Mesenchymal stem cell (in vitro differentiated cells and primary cell): ENCODE data around the gene YIPF1.
"Not testable (repeated sequence)": the region's sequence is repeated elsewhere in the genome, so short reads cannot be mapped to it uniquely, and the experiment has no call there.

Experiments
- DNase-seq: peaks from one replicate; pipeline ENCODE4 v3.0.0-alpha.2; 2013
- H2AFZ ChIP-seq: one replicate; pipeline ENCODE4 v1.6.1; 2013; ENCODE audit warnings: low read depth, mild to moderate bottlenecking, control low read depth, inconsistent platforms, low read length, moderate library complexity
- H2AK5ac ChIP-seq: 2 replicates; pipeline ENCODE4 v1.6.1; 2013; ENCODE audit warnings: low read length, moderate library complexity, mild to moderate bottlenecking, inconsistent platforms; ENCODE audit not compliant: severe bottlenecking
- H2BK120ac ChIP-seq: one replicate; pipeline ENCODE4 v1.6.1; 2013; ENCODE audit warnings: low read depth, mild to moderate bottlenecking, inconsistent platforms, low read length, moderate library complexity
- H2BK12ac ChIP-seq, 2 experiments: one replicate each; pipeline ENCODE4 v1.6.1; 2013; ENCODE audit warnings: inconsistent platforms in 2 of 2, low read length in 2 of 2, mild to moderate bottlenecking in 2 of 2, moderate library complexity in 2 of 2, control low read depth in 1 of 2
- H2BK15ac ChIP-seq: one replicate; pipeline ENCODE4 v1.6.1; 2013; ENCODE audit warnings: mild to moderate bottlenecking, low read depth, inconsistent platforms; ENCODE audit not compliant: poor library complexity, severe bottlenecking
- H2BK5ac ChIP-seq: 2 replicates; pipeline ENCODE4 v1.6.1; 2013; ENCODE audit warnings: low read depth, mild to moderate bottlenecking, low read length, control low read depth, inconsistent platforms; ENCODE audit not compliant: poor library complexity, severe bottlenecking
- H3K14ac ChIP-seq, 2 experiments: one replicate each; pipeline ENCODE4 v1.6.1; 2013; ENCODE audit warnings: inconsistent platforms in 2 of 2, low read length in 2 of 2, control low read depth in 1 of 2, mild to moderate bottlenecking in 1 of 2, moderate library complexity in 1 of 2
- H3K18ac ChIP-seq, 2 experiments: one replicate each; pipeline ENCODE4 v1.6.1; 2013; ENCODE audit warnings: inconsistent platforms in 2 of 2, low read length in 2 of 2, control low read depth in 1 of 2, low read depth in 1 of 2, mild to moderate bottlenecking in 1 of 2
- H3K23ac ChIP-seq, 2 experiments: one replicate each; pipeline ENCODE4 v1.6.1; 2013; ENCODE audit warnings: inconsistent platforms in 2 of 2, low read length in 2 of 2, mild to moderate bottlenecking in 2 of 2, moderate library complexity in 2 of 2, control low read depth in 1 of 2
- H3K27ac ChIP-seq: 2 replicates; pipeline ENCODE4 v1.5.1; 2013; ENCODE audit warnings: mild to moderate bottlenecking, moderate library complexity, low read length, control low read depth, inconsistent platforms; ENCODE audit not compliant: poor library complexity, severe bottlenecking
- H3K27me3 ChIP-seq, 2 experiments: 2 replicates each; pipeline versions ENCODE4 v1.6.1 to v1.7.0; 2013; ENCODE audit warnings: low read length in 2 of 2, mild to moderate bottlenecking in 2 of 2, moderate library complexity in 2 of 2, control low read depth in 1 of 2, inconsistent platforms in 1 of 2; ENCODE audit not compliant: control insufficient read depth in 1 of 2, insufficient read depth in 1 of 2
- H3K36me3 ChIP-seq, 2 experiments: 2 replicates each; pipeline versions ENCODE4 v1.6.1 to v1.7.0; 2013; ENCODE audit warnings: low read length in 2 of 2, control low read depth in 1 of 2, inconsistent platforms in 1 of 2, low read depth in 1 of 2, mild to moderate bottlenecking in 1 of 2; ENCODE audit not compliant: insufficient read depth in 2 of 2, control insufficient read depth in 1 of 2
- H3K4ac ChIP-seq, 2 experiments: one replicate each; pipeline ENCODE4 v1.6.1; 2013; ENCODE audit warnings: inconsistent platforms in 2 of 2, low read length in 2 of 2, mild to moderate bottlenecking in 2 of 2, moderate library complexity in 2 of 2, control low read depth in 1 of 2, low read depth in 1 of 2
- H3K4me1 ChIP-seq: 2 replicates; pipeline ENCODE4 v1.6.1; 2013; ENCODE audit warnings: low read depth, low read length, control low read depth; ENCODE audit not compliant: control insufficient read depth, insufficient read depth
- H3K4me2 ChIP-seq: 2 replicates; pipeline ENCODE4 v1.6.1; 2013; ENCODE audit warnings: low read length, mild to moderate bottlenecking, inconsistent platforms; ENCODE audit not compliant: poor library complexity, severe bottlenecking
- H3K4me3 ChIP-seq, 2 experiments: 2 replicates each; pipeline versions ENCODE4 v1.5.1 to v1.7.0; 2013; ENCODE audit warnings: low read length in 2 of 2, mild to moderate bottlenecking in 2 of 2, control low read depth in 1 of 2, low read depth in 1 of 2; ENCODE audit not compliant: insufficient read depth in 1 of 2
- H3K79me1 ChIP-seq: replicated peaks from 2 replicates; pipeline ENCODE4 v1.6.1; 2013; ENCODE audit warnings: mild to moderate bottlenecking, control low read depth, low read length, inconsistent platforms; ENCODE audit not compliant: poor library complexity, severe bottlenecking
- H3K9ac ChIP-seq: 2 replicates; pipeline ENCODE4 v1.7.0; 2013; ENCODE audit warnings: mild to moderate bottlenecking, low read length, moderate library complexity
- H3K9me3 ChIP-seq: 2 replicates; pipeline ENCODE4 v1.7.0; 2013; ENCODE audit warnings: mild to moderate bottlenecking, low read length; ENCODE audit not compliant: control insufficient read depth
- H4K8ac ChIP-seq: one replicate; pipeline ENCODE4 v1.6.1; 2013; ENCODE audit warnings: inconsistent platforms, mild to moderate bottlenecking, low read length, moderate library complexity
- H4K91ac ChIP-seq: one replicate; pipeline ENCODE4 v1.6.1; 2013; ENCODE audit warnings: mild to moderate bottlenecking, low read length, inconsistent platforms
- WGBS: methylation state at CpG from one replicate; pipeline ENCODE4 v1.1.7; 2013; ENCODE audit warnings: mixed read lengths; 5-methylcytosine and 5-hydroxymethylcytosine counted together

The YIPF1 gene

GRCh38 chr1:53819387-53819786 lies 70.2 kb downstream of the YIPF1 start:
- Histone ChIP-seq H3K27ac (no peak overlapping the region), H3K14ac (no peak overlapping the region), H3K4me1 (no peaks in the 10 kb centered on the region), H3K9me3 (no peaks in the 10 kb centered on the region), H4K91ac (no peak overlapping the region), H3K18ac (no peak overlapping the region), H2AK5ac (no peak overlapping the region), H3K79me1 (peaks cover 5% of the 10 kb centered on the region), H2BK12ac (no peak overlapping the region), H3K4me2 (no peak overlapping the region), H3K4ac (no peak overlapping the region), H3K9ac (no peak overlapping the region), H4K8ac (no peak overlapping the region), H3K36me3 (peaks cover 1 to 30% of the 10 kb centered on the region in 2 experiments), H2BK5ac (no peak overlapping the region), H3K23ac (no peak overlapping the region), H2BK120ac (no peak overlapping the region), H2AFZ (no peak overlapping the region), H3K4me3 (no peak overlapping the region), H3K27me3 (no peaks in the 10 kb centered on the region), H2BK15ac (no peak overlapping the region)
- DNase-seq = no peak

DNA sequence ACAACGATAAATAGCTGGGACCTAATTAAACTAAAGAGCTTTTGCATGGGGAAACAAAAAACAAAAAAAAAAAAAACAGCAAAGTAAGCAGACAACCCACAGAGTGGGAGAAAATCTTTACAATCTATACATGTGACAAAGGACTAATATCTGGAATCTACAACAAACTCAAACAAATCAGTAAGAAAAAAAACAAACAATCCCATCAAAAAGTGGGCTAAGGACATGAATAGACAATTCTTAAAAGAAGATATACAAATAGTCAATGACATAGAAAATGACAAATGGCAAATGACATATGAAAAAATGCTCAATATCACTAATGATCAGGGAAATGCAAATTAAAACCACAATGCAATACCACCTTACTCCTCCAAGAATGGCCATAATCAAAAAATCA lies 73.0 kb downstream of the YIPF1 start:
- H3K27ac ChIP-seq, H3K14ac ChIP-seq, H2AK5ac ChIP-seq, H3K79me1 ChIP-seq, DNase-seq, H3K4me1 ChIP-seq, H4K91ac ChIP-seq, H2BK15ac ChIP-seq, H4K8ac ChIP-seq, H3K23ac ChIP-seq, H2AFZ ChIP-seq, H3K4ac ChIP-seq, H2BK120ac ChIP-seq, H2BK12ac ChIP-seq, H3K4me2 ChIP-seq, H3K9ac ChIP-seq, H3K9me3 ChIP-seq, H3K27me3 ChIP-seq, H3K18ac ChIP-seq, H3K4me3 ChIP-seq, H2BK5ac ChIP-seq: not testable (repeated sequence)
- 100% methylated on average over 1 of the region's 1 CpG for WGBS
- peaks cover 3 to 19% of the 10 kb centered on the region in 2 experiments for H3K36me3 ChIP-seq

- not testable (repeated sequence) for H3K27ac ChIP-seq, H2BK120ac ChIP-seq, H3K18ac ChIP-seq, H3K4me3 ChIP-seq, H2BK15ac ChIP-seq, H3K4ac ChIP-seq, H2AFZ ChIP-seq, H3K23ac ChIP-seq, H2BK12ac ChIP-seq, H2AK5ac ChIP-seq, DNase-seq, H3K14ac ChIP-seq, H2BK5ac ChIP-seq, H3K9ac ChIP-seq, H3K27me3 ChIP-seq, H4K91ac ChIP-seq, H4K8ac ChIP-seq, H3K9me3 ChIP-seq, H3K4me2 ChIP-seq, H3K4me1 ChIP-seq
- Histone ChIP-seq H3K79me1 (peaks cover 13% of the 10 kb centered on the region), H3K36me3 (peaks cover 7 to 19% of the 10 kb centered on the region in 2 experiments)
- WGBS = 94% methylated on average over 1 of the region's 1 CpG
These were observed 74.1 kb downstream of the YIPF1 start for GRCh38 chr1:53815484-53815883.

- Histone ChIP-seq H3K27ac (no peak overlapping the region), H3K4ac (no peak overlapping the region), H2BK12ac (no peak overlapping the region), H3K9ac (no peak overlapping the region), H2AFZ (no peak overlapping the region), H2AK5ac (no peak overlapping the region), H2BK120ac (no peak overlapping the region), H3K23ac (no peak overlapping the region), H3K18ac (peak overlapping the region in 1 of 2 experiments; percentile 68), H4K8ac (peak overlapping the region; percentile 17), H3K14ac (no peak overlapping the region), H3K4me3 (no peak overlapping the region), H3K79me1 (peaks cover 11% of the 10 kb centered on the region), H3K4me1 (peaks cover 7% of the 10 kb centered on the region), H2BK5ac (no peak overlapping the region), H2BK15ac (no peak overlapping the region), H3K36me3 (peaks cover 7 to 16% of the 10 kb centered on the region in 2 experiments), H4K91ac (no peak overlapping the region), H3K9me3 (no peaks in the 10 kb centered on the region), H3K27me3 (no peaks in the 10 kb centered on the region), H3K4me2 (no peak overlapping the region)
- peak; percentile 9 for DNase-seq
- 91% methylated on average over 4 of the region's 4 CpGs for WGBS
These were observed 78.2 kb downstream of the YIPF1 start for GRCh38 chr1:53811414-53811851.
